ENCODE measurements around the gene HECTD4. TPM values are rescaled to one million over a fixed set of nuclear protein-coding genes. Genes with fewer than 3 reads are reported as not detected.

HECTD4 gene
- total and polyA plus RNA-seq, 9 of the 15 experiments (the other 6 are each of a cell fraction or from before 2014, with no cell fraction given) = 3.5 to 33.3 (median 13.5) TPM

DNA sequence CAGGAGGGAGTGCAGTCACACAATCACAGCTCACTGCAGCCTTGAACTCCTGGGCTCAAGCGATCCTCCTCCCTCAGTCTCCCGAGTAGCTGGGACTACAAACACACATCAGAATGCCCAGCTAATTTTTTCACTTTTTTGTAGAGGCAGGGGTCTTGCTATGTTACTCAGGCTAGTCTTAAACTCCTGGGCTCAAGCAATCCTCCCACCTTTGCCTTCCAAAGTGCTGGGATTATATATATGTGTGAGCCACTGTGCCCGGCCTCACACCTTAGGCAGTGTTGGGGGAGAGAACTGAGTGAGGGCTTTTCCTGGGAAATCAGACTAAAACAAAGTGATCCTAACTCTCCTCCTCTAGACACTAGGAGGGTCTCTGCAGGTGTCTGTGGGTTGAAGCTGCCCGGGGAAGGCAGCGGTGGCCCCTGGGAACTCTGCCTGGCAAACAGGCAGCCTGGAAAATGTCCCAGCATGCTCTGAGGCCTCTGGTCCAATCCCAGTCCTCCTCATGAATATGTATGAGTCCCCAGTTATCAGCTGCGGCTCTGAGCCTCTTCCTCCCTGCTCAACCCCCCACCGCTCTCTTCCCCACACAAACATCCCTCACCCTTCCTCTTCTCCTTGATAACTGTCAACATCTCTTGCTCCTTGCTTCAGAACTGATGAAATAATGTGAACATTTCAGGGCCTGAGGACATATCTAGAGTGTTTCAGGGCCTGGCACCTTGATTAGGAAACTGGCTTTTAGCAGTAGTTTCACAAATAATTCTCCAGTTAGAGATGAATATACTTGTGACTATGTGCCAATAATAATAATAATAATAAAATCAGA lies 265.8 kb downstream of the HECTD4 start (continued):
- peak; percentile 30 to 36; a peak in 3 of 4 replicates for TF ChIP-seq KDM1A (IDR thresholded peaks at IDR 0.05)
- TF ChIP-seq PCBP2 (IDR thresholded peaks at IDR 0.05; ENCODE audit: low read depth, low read length, poor library complexity, severe bottlenecking) = no peak
- peak; percentile 83 for TF ChIP-seq POLR2A (conservative IDR thresholded peaks at IDR 0.05)
- peak; percentile 80; the same call in 1 of the 2 replicates for TF ChIP-seq ZNF589 (CRISPR knock-in tag; IDR thresholded peaks at IDR 0.05; ENCODE audit: low read depth)
- TF ChIP-seq RBM39 (optimal IDR thresholded peaks at IDR 0.05; ENCODE audit: low read depth, low read length) = no peak
- peak; percentile 51; the same call in 1 of the 2 replicates for TF ChIP-seq DMBX1 (CRISPR knock-in tag; IDR thresholded peaks at IDR 0.05; ENCODE audit: borderline replicate concordance)
- peak; percentile 8; the same call in 1 of the 2 replicates for TF ChIP-seq NR2C1 (IDR thresholded peaks at IDR 0.05)
- no peak for TF ChIP-seq NR2C1 (tag; IDR thresholded peaks at IDR 0.05)
- TF ChIP-seq, protein P1, sequence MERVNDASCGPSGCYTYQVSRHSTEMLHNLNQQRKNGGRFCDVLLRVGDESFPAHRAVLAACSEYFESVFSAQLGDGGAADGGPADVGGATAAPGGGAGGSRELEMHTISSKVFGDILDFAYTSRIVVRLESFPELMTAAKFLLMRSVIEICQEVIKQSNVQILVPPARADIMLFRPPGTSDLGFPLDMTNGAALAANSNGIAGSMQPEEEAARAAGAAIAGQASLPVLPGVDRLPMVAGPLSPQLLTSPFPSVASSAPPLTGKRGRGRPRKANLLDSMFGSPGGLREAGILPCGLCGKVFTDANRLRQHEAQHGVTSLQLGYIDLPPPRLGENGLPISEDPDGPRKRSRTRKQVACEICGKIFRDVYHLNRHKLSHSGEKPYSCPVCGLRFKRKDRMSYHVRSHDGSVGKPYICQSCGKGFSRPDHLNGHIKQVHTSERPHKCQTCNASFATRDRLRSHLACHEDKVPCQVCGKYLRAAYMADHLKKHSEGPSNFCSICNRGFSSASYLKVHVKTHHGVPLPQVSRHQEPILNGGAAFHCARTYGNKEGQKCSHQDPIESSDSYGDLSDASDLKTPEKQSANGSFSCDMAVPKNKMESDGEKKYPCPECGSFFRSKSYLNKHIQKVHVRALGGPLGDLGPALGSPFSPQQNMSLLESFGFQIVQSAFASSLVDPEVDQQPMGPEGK (CRISPR knock-in tag; IDR thresholded peaks at IDR 0.05; ENCODE audit: borderline replicate concordance) = no peak
- 0 out of 2 replicates have a peak, but pooled peaks have one; percentile 12 for TF ChIP-seq ETV5 (CRISPR knock-in tag; IDR thresholded peaks at IDR 0.05; ENCODE audit: low read depth)
- TF ChIP-seq, protein P2, sequence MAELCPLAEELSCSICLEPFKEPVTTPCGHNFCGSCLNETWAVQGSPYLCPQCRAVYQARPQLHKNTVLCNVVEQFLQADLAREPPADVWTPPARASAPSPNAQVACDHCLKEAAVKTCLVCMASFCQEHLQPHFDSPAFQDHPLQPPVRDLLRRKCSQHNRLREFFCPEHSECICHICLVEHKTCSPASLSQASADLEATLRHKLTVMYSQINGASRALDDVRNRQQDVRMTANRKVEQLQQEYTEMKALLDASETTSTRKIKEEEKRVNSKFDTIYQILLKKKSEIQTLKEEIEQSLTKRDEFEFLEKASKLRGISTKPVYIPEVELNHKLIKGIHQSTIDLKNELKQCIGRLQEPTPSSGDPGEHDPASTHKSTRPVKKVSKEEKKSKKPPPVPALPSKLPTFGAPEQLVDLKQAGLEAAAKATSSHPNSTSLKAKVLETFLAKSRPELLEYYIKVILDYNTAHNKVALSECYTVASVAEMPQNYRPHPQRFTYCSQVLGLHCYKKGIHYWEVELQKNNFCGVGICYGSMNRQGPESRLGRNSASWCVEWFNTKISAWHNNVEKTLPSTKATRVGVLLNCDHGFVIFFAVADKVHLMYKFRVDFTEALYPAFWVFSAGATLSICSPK (IDR thresholded peaks at IDR 0.05; ENCODE audit: borderline replicate concordance) = no peak
- no peak for TF ChIP-seq ZKSCAN1 (IDR thresholded peaks at IDR 0.05; ENCODE audit: low read depth, low read length)
- peak; percentile 21; the same call in 1 of the 2 replicates for TF ChIP-seq CBFA2T3 (IDR thresholded peaks at IDR 0.05)
- peak; percentile 82 for TF ChIP-seq LEF1 (IDR thresholded peaks at IDR 0.05)
- TF ChIP-seq SMC3 (conservative IDR thresholded peaks at IDR 0.05; ENCODE audit: insufficient read depth, low read depth, low read length) = no peak
- peak; percentile 72 for TF ChIP-seq SUPT5H (IDR thresholded peaks at IDR 0.05)
- TF ChIP-seq GTF2E2 (tag; IDR thresholded peaks at IDR 0.05) = peak; percentile 65; the same call in 1 of the 2 replicates
- peak; percentile 85; the same call in 1 of the 2 replicates for TF ChIP-seq ZNF592 (IDR thresholded peaks at IDR 0.05)
- peak; percentile 58; the same call in 1 of the 2 replicates for TF ChIP-seq SP1 (CRISPR knock-in tag; IDR thresholded peaks at IDR 0.05)
- TF ChIP-seq THRAP3 (IDR thresholded peaks at IDR 0.05; ENCODE audit: borderline replicate concordance) = 0 out of 2 replicates have a peak, but pooled peaks have one; percentile 16
- no peak for TF ChIP-seq MAFF (IDR thresholded peaks at IDR 0.05; ENCODE audit: low read length)

All from K562 (cell line).